Erythroblast (primary cell): ENCODE measurements around the gene TRPC4AP.

Source experiments
- GATA1 ChIP-seq: IDR thresholded peaks from 2 replicates; pipeline ENCODE4 v1.6.1; 2011; ENCODE audit warnings: low read depth, mild to moderate bottlenecking, control low read depth, low read length, moderate library complexity
- POLR2A ChIP-seq: IDR thresholded peaks from 2 replicates; pipeline ENCODE4 v1.6.1; 2011; ENCODE audit warnings: mild to moderate bottlenecking, low read length

DNA sequence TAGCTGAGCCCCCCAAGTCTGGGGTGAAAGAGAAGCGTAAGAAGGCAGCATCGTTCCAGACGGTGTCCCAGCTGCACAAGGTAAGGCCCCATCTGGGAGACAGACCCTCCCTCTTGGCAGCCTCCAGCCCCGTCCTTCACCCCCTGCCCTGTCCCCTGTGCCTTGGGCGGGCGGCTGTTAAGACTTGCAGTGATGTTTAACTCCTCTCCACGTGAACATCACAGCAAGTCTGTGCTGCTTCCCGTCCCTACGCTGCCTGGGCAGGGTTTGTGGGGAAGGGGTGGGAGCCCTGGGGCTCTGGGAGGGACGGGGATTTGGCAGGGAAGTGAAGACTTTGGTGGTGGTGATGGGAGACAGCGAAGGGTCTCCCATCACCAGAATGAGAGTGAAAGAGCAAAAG lies 102.4 kb downstream of the TRPC4AP start:
- TF ChIP-seq POLR2A: no peak
- no peak for TF ChIP-seq GATA1
